HG03558 (cell line): ENCODE measurements around the gene ASNS.
"Not testable (repeated sequence)": the region's sequence is repeated elsewhere in the genome, so short reads cannot be mapped to it uniquely, and the experiment has no call there.

Experiments used
- ATAC-seq: cut with Tn5 transposase; IDR thresholded peaks from one replicate; pipeline ENCODE4 v1.9.1; 2021; ENCODE audit warnings: moderate number of reproducible peaks; ENCODE audit not compliant: unreplicated experiment; ENCODE audit errors: extremely low read depth

The ASNS gene

DNA sequence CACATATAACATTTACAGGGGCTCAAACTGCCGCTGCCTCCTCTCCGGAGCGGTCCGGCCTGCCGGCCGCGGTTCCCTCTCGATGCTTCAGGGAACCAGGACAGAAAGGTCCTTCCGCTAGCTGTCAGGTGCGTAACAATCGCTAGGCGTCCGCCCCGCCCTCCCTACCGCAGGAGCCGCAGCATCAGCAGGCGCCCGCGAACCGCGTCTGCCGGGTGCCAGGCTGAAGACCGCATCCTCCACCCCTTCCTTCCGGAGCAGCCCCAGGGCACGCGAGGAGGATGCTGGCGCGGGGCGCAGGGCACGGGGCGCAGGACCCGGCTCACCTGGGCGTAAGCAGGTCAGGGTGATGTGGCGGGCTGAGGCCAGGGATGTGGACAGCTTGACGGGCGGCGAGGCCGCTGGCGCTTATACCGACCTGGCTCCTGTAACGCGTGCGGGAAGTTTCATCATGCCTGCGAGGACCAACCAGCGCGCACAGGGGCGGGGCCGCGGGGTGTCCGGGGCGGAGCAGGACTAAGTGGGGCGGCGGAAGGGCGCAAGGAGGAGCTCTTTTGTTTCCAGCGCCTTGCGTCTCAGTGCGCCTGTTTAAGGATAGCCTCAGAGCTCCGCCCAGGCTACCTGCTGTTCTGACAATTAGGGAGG is at the start of gene ASNS:
ASNS (minus strand) TSS at position 384 of the 645 bp plus-strand sequence. CDS start 3,252 bp downstream, outside the sequence.
- peak; percentile 96 for ATAC-seq

DNA sequence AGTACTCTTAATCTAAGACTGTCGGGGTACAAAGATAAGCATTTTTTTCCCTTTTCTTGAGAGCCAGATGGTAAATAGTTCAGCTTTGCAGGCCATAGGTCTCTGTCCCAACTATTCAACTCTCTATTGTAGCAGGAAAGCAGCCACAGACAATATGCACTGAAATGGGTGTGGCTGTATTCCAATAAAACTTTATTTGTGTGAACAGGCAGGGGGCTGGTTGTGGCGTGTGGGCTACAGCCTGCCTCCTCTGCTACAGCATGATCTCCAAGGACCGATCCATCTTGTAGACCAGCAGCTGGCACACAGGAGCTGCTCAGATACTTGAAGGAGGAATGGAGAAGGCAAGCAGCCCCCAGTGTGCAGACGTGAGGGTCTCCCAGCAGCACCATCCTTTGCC is 49.0 kb upstream of the ASNS start:
- not testable (repeated sequence) for ATAC-seq

DNA sequence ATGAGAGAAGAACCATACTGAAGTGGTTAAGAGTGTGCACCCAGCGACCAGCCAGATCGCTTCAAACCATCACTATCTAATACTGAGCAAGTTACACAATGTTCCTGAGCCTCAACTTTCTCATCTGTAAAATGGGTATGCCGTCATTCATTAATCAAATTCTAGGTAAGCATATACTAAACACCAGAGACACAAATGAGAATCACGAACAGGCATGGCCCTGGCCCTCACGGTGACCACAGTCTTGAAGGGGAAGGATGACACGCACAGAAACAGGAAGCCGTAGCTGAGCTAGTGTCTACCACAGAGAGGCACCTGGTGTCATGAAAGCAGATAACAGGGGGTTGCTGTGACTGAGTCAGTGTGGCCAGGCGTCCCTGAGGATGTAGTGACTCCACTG is 43.1 kb upstream of the ASNS start:
- not testable (repeated sequence) for ATAC-seq

GRCh38 chr7:97912294-97912693 is 40.1 kb upstream of the ASNS start:
- ATAC-seq, result not testable (repeated sequence)

DNA sequence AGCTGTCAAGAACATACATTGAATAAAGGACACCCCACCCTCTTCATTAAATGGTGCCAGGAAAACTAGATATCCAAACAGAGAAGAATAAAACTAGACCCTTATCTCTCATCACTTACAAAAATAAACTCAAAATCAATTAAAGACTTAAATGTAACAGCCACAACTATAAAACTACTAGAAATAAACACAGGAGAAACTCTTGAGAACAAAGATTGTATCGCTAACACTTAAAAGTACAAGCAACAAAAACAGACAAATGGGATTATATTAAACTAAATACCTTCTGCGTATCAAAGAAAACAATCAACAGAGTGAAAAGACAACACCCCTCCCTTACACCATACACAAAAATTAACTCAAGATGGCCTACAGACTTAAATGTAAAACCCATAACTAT is 24.7 kb upstream of the ASNS start:
- not testable (repeated sequence) for ATAC-seq

DNA sequence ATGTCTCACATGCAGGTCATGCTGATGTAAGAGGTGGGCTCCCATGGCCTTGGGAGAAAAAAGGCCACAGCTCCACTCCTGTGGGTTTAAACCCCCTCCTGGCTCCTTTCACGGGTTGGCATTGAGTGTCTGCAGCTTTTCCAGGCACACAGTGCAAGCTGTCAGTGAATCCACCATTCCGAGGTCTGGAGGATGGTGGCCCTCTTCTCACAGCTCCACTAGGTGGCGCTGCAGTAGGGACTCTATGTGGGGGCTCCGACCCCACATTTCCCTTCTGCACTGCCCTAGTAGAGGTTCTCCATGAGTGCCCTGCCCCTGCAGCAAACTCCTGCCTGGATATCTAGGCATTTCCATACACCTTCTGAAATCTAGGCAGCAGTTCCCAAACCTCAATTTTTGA is 19.5 kb upstream of the ASNS start:
- ATAC-seq, result not testable (repeated sequence)

- not testable (repeated sequence) for ATAC-seq
These were observed 7.3 kb upstream of the ASNS start for GRCh38 chr7:97879527-97879926.

DNA sequence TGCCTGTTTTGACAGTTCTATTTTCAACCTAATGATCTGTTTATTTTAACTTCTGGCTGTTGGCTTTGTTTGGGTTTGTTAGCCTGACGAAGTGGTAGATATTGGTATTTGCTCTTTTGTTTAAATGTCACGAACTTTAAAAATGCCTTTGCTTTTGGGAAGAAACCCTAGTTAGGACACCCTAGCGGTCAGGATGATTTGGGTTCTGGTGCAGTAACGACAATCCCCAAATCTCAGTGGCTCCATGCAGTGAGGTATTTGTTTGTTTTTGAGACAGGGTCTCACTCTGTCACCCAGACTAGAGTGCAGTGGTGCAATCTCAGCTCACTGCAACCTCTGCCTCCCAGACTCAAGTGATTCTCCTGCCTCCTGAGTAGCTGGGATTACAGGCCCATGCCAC is 2.7 kb upstream of the ASNS start:
- not testable (repeated sequence) for ATAC-seq

DNA sequence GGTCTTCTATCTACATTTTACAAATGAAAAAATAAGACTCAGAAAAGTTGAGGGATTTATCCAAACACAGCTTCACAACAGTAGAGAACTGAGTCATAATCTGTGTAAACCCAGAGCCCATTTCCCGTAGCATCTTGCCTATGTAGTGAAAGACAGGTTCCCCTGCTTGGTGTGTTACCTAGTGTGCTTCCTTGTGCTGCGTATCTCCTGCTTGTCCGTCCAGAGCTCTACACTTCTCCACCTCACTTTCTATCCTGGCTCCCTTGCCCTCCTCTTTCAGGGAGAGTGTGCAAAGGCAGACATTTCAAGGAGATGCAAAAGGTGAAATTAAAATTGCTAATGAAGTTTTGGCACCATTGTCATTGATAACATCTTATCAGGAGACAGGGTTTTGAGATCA is 1.4 kb upstream of the ASNS start:
- no peak for ATAC-seq

DNA sequence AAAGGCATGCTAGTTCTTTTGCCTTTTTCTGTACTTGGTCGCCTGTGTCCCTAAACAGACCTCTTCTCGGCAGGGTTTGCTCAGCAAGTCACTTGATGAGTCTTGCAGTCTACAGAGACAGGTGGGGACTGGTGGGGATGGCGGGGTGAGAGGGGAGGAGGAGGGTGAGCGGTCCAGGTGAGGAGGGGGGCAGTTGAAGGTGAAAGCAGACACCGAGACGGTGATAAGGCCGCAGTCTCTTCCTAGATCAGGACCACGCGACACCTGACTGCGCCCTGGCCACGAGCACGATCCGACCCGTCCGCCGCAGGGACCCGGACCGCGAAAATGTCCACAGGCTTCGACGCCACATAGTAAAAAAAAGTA is 566 bp downstream of the ASNS start:
- ATAC-seq, result peak; percentile 8

DNA sequence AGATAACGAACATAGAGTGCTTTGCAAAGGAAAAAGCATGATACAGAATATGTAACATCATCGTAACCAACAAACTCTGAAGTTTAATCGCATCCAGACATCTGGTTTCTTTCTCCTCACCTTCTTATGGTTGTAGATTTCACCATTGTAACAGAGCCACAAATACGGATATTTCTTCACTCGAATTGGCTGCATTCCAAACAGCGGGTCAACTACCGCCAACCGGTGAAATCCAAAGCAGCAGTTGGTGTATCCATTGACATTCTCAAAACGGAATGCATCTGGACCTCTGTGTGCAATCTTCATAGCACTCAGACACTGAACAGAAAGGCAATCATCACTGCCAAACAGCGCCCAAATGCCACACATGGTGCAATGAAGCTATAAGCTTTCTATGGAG is 3.4 kb downstream of the ASNS start:
- no peak for ATAC-seq

- no peak for ATAC-seq
These were observed 3.9 kb downstream of the ASNS start for GRCh38 chr7:97868314-97868713.

- ATAC-seq, result no peak
These were observed 7.1 kb downstream of the ASNS start for GRCh38 chr7:97865104-97865503.

- ATAC-seq, result no peak
These were observed 12.5 kb downstream of the ASNS start for GRCh38 chr7:97859606-97860204.

DNA sequence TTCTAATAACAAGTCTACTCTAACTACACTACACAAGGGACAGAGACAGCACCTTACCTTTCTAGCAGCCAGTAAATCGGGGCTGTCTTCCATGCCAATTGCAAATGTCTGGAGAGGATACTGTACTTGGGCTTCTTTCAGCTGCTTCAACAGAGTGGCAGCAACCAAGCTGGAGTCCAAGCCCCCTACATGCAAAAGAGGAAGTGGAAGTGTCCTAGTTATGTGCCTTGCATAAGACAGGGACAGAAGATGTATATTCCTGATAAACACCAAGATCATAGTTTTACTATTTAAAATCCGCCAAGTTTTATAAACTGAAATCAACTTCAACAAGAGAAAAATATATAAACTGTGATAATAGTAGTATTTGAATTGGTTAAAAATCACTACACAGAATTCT is 14.0 kb downstream of the ASNS start:
- no peak for ATAC-seq

- ATAC-seq, result no peak
These were observed 14.7 kb downstream of the ASNS start for GRCh38 chr7:97857544-97857943.

- ATAC-seq, result no peak
These were observed 20.5 kb downstream of the ASNS start for GRCh38 chr7:97851683-97852082.

- not testable (repeated sequence) for ATAC-seq
These were observed 21.8 kb downstream of the ASNS start for GRCh38 chr7:97850262-97851031.

- no peak for ATAC-seq
These were observed 24.4 kb downstream of the ASNS start for GRCh38 chr7:97847791-97848190.

DNA sequence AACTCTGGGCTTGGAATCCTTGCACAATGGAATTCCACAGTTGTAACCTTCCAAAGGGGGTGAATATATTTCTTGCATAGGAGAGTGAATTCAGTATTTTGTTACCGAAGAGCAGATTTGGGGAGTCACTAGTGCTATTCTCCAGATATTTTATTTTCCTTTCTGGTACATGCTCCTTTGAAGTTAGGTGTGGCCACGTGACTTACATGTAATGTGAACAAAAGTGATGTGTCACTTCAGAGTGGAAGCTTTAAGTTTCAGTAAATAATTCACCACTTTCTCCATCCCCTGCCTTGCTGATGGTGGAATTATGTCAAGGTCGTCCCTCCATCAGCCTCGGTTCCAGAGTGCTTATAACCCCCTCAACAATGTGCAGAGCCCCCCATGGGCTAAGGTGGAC is 25.3 kb downstream of the ASNS start:
- no peak for ATAC-seq

DNA sequence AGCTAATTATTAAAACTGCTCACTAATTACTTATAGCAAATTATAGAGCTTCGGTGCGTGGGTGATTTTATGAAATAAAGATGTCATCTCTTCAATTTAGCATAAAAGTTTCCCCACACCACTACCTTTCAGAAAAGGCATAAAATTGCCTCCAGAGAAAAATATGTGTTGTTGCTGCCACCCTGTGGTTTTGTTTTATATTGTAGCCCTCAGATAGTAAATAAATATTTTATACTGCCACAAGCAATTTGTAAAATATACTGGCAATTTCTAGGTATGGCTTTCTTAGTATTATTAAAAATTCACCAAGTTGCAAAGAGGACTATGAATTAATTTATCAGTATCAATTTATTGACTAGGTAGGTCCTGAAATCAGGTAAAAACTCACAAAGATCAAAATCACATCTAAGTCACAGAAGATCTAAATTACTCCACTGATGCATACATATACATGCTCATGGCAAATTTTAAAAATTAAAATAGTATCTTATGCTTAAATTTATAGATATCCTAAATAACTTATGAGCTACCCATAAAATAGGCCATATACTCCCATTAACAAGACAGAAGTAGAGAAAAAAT is 26.5 kb downstream of the ASNS start:
- ATAC-seq, result no peak
